GM19025 (cell line): ENCODE data around the gene KCNMB2.
"Not testable (repeated sequence)": the region's sequence is repeated elsewhere in the genome, so short reads cannot be mapped to it uniquely, and the experiment has no call there.

ENCODE experiments used
- ATAC-seq: cut with Tn5 transposase; IDR thresholded peaks from one replicate; pipeline ENCODE4 v1.9.1; 2021; ENCODE audit warnings: mild to moderate bottlenecking, low read depth, moderate library complexity; ENCODE audit not compliant: unreplicated experiment

The KCNMB2 gene

GRCh38 chr3:178536211-178537079, at the start of gene KCNMB2:
KCNMB2 (plus strand) TSS chr3:178536436.
- ATAC-seq, result no peak

- no peak for ATAC-seq
Measured at GRCh38 chr3:178486903-178487302, 49.3 kb upstream of the KCNMB2 start.

- no peak for ATAC-seq
Measured at GRCh38 chr3:178487752-178488151, 48.5 kb upstream of the KCNMB2 start.

GRCh38 chr3:178491751-178492150, 44.5 kb upstream of the KCNMB2 start:
- no peak for ATAC-seq

GRCh38 chr3:178492491-178492890, 43.7 kb upstream of the KCNMB2 start:
- ATAC-seq, result no peak

- ATAC-seq, result no peak
Measured at GRCh38 chr3:178494386-178494785, 41.9 kb upstream of the KCNMB2 start.

- no peak for ATAC-seq
Measured at GRCh38 chr3:178496911-178497310, 39.3 kb upstream of the KCNMB2 start.

- ATAC-seq, result no peak
Measured at GRCh38 chr3:178498871-178499270, 37.4 kb upstream of the KCNMB2 start.

GRCh38 chr3:178500631-178501030, 35.6 kb upstream of the KCNMB2 start:
- ATAC-seq, result no peak

GRCh38 chr3:178504128-178504527, 32.1 kb upstream of the KCNMB2 start:
- ATAC-seq, result no peak

- no peak for ATAC-seq
Measured at GRCh38 chr3:178505832-178506231, 30.4 kb upstream of the KCNMB2 start.

GRCh38 chr3:178507507-178508442, 28.5 kb upstream of the KCNMB2 start:
- no peak for ATAC-seq

GRCh38 chr3:178508443-178508825, 27.8 kb upstream of the KCNMB2 start:
- no peak for ATAC-seq

GRCh38 chr3:178510496-178510895, 25.7 kb upstream of the KCNMB2 start:
- no peak for ATAC-seq

GRCh38 chr3:178512647-178513046, 23.6 kb upstream of the KCNMB2 start:
- no peak for ATAC-seq

- no peak for ATAC-seq
Measured at GRCh38 chr3:178513546-178514380, 22.5 kb upstream of the KCNMB2 start.

GRCh38 chr3:178514401-178514800, 21.8 kb upstream of the KCNMB2 start:
- ATAC-seq, result no peak

- ATAC-seq, result not testable (repeated sequence)
Measured at GRCh38 chr3:178515076-178515744, 21.0 kb upstream of the KCNMB2 start.

GRCh38 chr3:178517665-178518334, 18.4 kb upstream of the KCNMB2 start:
- no peak for ATAC-seq
